SK-N-DZ (cell line): ENCODE results near the gene SPATA2L.

Experiments
- DNase-seq: peaks from one replicate; pipeline ENCODE4 v3.0.0-alpha.2; 2015; ENCODE audit warnings: low spot score

SPATA2L gene

GRCh38 chr16:89729293-89729692 is 27.8 kb upstream of the SPATA2L start:
- DNase-seq, result no peak

- DNase-seq, result no peak
These were observed 26.1 kb upstream of the SPATA2L start for GRCh38 chr16:89727406-89728120.

- DNase-seq, result no peak
These were observed 22.1 kb upstream of the SPATA2L start for GRCh38 chr16:89723279-89724250.

GRCh38 chr16:89722392-89723278 is 21.1 kb upstream of the SPATA2L start:
- no peak for DNase-seq

GRCh38 chr16:89721546-89722391 is 20.3 kb upstream of the SPATA2L start:
- no peak for DNase-seq

GRCh38 chr16:89720813-89721545 is 19.5 kb upstream of the SPATA2L start, which contains the start of the genes VPS9D1 and ZNF276:
TSS of gene VPS9D1 (minus strand) at chr16:89720898. CDS start at chr16:89720861, 37 bp downstream.
TSS of gene ZNF276 (plus strand) at chr16:89721537. CDS start at chr16:89721641, 104 bp downstream.
- peak; percentile 81 for DNase-seq

- no peak for DNase-seq
These were observed 19.0 kb upstream of the SPATA2L start for GRCh38 chr16:89720551-89720812.

GRCh38 chr16:89717688-89718505 is 16.4 kb upstream of the SPATA2L start:
- DNase-seq, result no peak

GRCh38 chr16:89716916-89717687 is 15.6 kb upstream of the SPATA2L start:
- no peak for DNase-seq

GRCh38 chr16:89716493-89716892 is 15.0 kb upstream of the SPATA2L start:
- no peak for DNase-seq

- DNase-seq, result no peak
These were observed 10.8 kb upstream of the SPATA2L start for GRCh38 chr16:89712274-89712781.

- peak; percentile 67 for DNase-seq
These were observed 10.2 kb upstream of the SPATA2L start for GRCh38 chr16:89711601-89712273.

GRCh38 chr16:89710709-89711564 is 9.4 kb upstream of the SPATA2L start:
- DNase-seq, result no peak

- DNase-seq, result no peak
These were observed 8.4 kb upstream of the SPATA2L start for GRCh38 chr16:89709716-89710432.

- no peak for DNase-seq
These were observed 7.7 kb upstream of the SPATA2L start for GRCh38 chr16:89709166-89709565.

GRCh38 chr16:89708481-89708931 is 7.0 kb upstream of the SPATA2L start:
- DNase-seq, result no peak
